ENCODE measurements around the gene ADARB2.

GRCh38 chr10:1230138-1230537 is 507.2 kb downstream of the ADARB2 start:
- TF ChIP-seq POLR2A (IDR thresholded peaks at IDR 0.05) (no peak), CTCF (IDR thresholded peaks at IDR 0.05) (no peak), EP300 (IDR thresholded peaks at IDR 0.05) (no peak)

Data from suprapubic skin (tissue), 3 donors.